HG02943 (cell line): ENCODE data around the gene CHRD.

Experiments used
- ATAC-seq: cut with Tn5 transposase; IDR thresholded peaks from one replicate; pipeline ENCODE4 v1.9.1; 2021; ENCODE audit warnings: mild to moderate bottlenecking, low read depth, moderate library complexity; ENCODE audit not compliant: unreplicated experiment

Gene CHRD

GRCh38 chr3:184380627-184381260 lies 890 bp downstream of the CHRD start:
- no peak for ATAC-seq

GRCh38 chr3:184381261-184382224 lies 1.7 kb downstream of the CHRD start:
- no peak for ATAC-seq

- no peak for ATAC-seq
Observed at GRCh38 chr3:184382326-184383032, 2.6 kb downstream of the CHRD start.

DNA sequence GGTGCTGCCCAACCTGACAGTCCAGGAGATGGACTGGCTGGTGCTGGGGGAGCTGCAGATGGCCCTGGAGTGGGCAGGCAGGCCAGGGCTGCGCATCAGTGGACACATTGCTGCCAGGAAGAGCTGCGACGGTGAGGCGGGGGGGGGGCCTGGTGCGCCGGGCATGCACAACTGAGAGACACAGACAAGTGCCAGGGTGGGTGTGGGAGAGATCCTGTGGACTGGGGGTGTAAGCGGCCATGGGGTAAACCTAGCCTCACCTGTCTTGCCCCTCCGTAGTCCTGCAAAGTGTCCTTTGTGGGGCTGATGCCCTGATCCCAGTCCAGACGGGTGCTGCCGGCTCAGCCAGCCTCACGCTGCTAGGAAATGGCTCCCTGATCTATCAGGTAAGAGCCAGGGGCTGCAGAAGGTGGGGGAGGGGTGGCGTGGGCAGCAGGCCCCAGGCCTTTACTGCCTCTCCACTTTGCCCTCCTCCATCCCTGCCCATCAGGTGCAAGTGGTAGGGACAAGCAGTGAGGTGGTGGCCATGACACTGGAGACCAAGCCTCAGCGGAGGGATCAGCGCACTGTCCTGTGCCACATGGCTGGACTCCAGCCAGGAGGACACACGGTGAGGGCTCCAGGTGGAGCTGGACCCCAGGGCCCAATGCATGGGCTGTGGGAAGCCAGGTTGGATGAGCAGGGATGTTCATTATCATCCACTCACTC lies 3.3 kb downstream of the CHRD start:
- no peak for ATAC-seq

DNA sequence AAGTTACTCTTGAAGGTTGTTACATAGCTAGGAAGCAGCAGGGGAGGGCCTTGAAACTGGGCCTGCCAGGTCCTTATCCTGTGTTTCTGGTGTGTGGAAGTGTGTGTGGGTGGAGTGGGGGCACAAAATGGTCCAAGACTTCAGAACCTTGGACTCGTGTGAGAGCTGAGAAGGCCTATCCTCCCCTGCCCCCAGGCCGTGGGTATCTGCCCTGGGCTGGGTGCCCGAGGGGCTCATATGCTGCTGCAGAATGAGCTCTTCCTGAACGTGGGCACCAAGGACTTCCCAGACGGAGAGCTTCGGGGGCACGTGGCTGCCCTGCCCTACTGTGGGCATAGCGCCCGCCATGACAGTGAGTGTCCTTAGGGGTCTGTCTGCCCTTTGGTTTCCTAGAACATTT lies 4.5 kb downstream of the CHRD start:
- ATAC-seq: no peak

DNA sequence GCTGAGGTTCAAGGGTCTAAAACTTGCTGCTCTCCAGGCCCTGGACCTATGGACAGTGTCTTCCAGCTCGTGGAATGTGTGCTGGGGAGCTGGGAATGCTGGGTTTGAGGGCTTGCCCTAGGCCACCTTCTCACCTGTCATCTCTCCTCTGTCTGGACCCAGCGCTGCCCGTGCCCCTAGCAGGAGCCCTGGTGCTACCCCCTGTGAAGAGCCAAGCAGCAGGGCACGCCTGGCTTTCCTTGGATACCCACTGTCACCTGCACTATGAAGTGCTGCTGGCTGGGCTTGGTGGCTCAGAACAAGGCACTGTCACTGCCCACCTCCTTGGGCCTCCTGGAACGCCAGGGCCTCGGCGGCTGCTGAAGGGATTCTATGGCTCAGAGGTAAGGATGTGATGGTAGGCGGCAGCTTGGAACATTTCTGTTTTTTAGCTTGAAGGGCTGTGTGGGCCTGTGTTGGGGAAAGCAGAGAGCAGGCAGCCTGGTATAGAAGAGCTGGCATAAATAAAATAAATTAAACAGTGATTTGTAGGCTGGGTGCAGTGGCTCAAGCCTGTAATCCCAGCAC lies 5.1 kb downstream of the CHRD start:
- ATAC-seq: no peak

GRCh38 chr3:184386047-184386806 lies 6.4 kb downstream of the CHRD start:
- no peak for ATAC-seq

GRCh38 chr3:184387174-184387714 lies 7.4 kb downstream of the CHRD start:
- ATAC-seq: no peak

- ATAC-seq: no peak
Observed at GRCh38 chr3:184388164-184388935, 8.5 kb downstream of the CHRD start.

DNA sequence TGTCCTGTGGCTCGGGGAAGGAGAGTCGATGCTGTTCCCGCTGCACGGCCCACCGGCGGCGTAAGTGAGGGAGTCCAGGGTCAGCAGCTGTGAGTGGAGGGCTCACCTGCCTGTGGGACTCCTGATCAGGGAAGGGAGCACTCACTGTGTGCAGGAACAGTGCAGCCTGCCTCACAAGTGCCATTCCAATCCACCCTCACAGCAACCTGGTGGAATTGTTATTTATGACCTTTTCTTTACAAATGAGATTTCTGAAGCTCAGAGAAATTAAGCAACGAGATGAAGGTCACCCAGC lies 9.0 kb downstream of the CHRD start:
- no peak for ATAC-seq

- ATAC-seq: no peak
Observed at GRCh38 chr3:184389384-184389783, 9.5 kb downstream of the CHRD start.

DNA sequence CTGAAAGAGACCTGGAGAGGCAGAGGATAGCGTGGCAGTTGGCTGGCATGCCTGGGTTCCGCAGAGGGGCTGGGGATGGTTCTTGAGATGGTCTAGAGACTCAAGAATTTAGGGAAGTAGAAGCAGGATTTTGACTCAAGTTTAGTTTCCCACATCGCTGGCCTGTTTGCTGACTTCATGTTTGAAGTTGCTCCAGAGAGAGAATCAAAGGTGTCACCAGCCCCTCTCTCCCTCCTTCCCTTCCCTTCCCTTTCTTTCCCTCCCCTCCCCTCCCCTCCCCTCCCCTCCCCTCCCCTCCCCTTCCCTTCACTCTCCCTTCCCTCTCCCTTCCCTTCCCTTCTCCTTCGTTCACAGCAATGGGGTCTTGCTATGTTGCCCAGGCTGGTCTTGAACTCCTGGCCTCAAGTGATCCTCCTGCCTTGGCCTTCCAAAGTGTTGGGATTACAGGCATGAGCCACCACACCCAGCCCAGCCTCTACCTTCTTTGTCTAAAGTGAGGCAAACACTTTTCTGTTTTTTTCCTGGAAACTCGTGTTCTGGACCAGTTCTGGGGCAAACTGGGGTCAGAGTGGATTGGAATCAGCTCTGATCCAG lies 10.2 kb downstream of the CHRD start:
- ATAC-seq: no peak

- ATAC-seq: no peak
Observed at GRCh38 chr3:184391266-184391665, 11.4 kb downstream of the CHRD start.

GRCh38 chr3:184395320-184395660 lies 15.4 kb downstream of the CHRD start:
- ATAC-seq: no peak

DNA sequence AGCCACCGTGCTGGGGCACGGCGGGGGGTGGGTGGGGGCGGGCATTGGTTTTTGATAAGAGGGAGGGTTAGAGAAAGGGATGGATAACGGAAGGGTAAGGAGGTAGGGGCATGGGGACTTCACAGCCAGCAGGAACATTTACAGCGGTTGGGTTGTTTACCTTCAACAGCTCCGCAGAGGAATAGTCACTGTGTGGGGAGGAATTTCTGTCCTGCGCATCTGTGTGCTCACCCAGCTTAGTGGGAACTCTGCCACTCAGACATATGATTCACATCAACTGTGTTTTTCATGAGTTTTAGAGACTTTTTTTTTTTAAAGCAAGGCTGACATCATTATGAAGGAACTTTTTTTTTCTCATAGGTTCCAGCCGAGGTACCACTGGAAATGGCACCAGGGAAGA lies 19.6 kb downstream of the CHRD start:
- ATAC-seq: no peak

DNA sequence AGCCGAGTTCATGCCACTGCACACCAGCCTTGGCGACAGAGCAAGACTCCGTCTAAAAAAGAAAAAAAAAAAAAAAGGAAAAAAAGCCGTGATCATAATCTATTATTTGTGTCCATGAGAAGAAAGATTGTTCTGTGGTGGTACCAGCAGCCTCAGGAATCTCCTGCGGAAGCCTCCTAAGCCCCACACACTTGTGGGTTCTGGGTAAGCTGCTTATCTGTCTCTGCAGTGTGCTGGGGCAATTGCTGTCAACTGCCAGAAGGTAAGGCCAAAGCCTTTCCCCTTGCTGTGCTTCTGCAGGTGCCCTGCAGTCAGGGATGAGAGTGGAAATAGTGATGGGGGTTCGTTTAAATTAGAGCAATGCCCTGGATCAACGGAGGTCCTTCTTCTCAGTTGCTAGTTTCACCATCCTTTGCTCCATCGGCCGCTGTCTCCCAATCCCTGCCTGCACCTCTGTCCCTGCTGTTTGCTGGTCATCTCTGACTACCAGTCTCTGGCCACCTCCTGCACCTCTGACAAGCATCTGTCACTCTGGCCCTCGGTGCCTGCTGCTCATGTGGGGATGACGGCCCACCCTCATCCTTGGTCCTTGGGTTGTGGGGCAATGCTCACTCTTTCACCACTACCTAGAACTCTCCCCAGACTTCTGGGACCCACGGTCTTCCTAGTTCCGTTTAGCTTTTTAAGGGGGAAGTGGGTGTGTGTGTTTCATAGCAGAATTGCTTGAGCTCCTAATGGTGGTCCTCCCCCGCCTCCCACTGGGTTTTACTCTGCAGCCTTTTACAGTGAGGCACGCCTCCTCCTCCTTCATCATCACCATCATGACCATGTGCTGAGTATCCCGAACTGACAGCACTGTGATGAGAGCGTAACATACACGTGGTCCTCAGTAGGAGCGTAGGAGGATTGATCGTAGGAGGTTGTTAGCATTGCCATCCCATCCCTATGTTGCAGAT lies 25.5 kb downstream of the CHRD start:
- ATAC-seq: no peak

DNA sequence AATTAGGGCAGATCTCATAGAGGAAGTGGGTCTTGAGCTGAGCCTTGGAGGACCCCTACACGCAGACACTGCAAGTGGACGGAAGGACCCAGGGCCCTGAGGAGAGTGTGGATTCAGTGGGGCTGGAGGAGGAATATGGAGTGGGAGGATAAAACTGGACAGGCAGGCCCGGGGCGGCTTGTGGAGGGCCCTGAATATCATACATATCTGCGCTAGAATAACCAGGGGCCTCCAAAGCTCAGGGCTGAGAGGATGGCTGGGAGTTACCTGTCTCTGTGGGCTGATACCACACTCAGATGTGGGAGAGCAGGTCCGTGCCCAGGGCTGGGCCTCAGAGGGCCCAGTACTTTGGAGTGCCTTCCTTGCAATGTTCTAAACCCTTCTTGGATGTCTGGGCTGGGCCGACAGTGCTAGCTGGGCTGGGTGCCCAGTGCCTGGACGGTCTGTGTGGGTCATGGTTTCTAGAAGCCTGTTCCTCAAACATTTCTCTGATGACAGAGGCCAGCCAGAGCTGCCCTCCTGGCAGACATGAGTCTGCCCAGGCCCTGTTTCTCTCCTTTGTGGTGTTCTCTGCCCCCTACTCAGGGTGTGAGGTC lies 29.6 kb downstream of the CHRD start:
- no peak for ATAC-seq
